PC-9 (cell line): Measurements from ENCODE around the gene BCL11B. TPM values are rescaled to one million over a fixed set of nuclear protein-coding genes. Genes with fewer than 3 reads are reported as not detected.

ENCODE experiments used
- BruUV-seq: library from RNA; stranded (reverse); fragments of 400-500 nt; replicated peaks from 2 replicates; lab custom pipeline; 2021; lab: Mats Ljungman, UMichigan
- CTCF ChIA-PET: fragments of 300-600 bp; sonication (Branson Sonifier 250); formaldehyde crosslinking; loops from one replicate; lab custom pipeline; 2022; ENCODE audit warnings: antibody characterized with exemption; lab: Charles Lee
- POLR2A ChIA-PET: fragments of 300-600 bp; sonication (Branson Sonifier 250); formaldehyde crosslinking; loops from one replicate; lab custom pipeline; 2022; ENCODE audit warnings: antibody characterized with exemption; ENCODE audit not compliant: unreplicated experiment; lab: Charles Lee
- DNase-seq, 2 experiments: peaks; one replicate each; pipeline versions ENCODE4 v3.0.0 to v3.0.0-alpha.2; 2015 to 2022; ENCODE audit warnings: mixed read lengths in 1 of 2
- H2AFZ ChIP-seq: fragments of 200-600 bp; sonication (generic); 2 replicates; pipeline ENCODE4 v1.8.1; 2017; ENCODE audit warnings: antibody characterized with exemption
- H3F3A ChIP-seq: fragments of 200-600 bp; sonication (generic); 2 replicates; pipeline ENCODE4 v1.8.1; 2017; ENCODE audit warnings: antibody characterized with exemption, mild to moderate bottlenecking, low read depth; ENCODE audit not compliant: insufficient read depth
- H3K27ac ChIP-seq: fragments of 200-600 bp; sonication (generic); 2 replicates; pipeline ENCODE4 v1.6.1; 2016; ENCODE audit warnings: mixed run types
- H3K27me3 ChIP-seq: fragments of 200-600 bp; sonication (generic); 2 replicates; pipeline ENCODE4 v1.6.1; 2016; ENCODE audit warnings: low read depth, mixed run types; ENCODE audit not compliant: insufficient read depth
- H3K36me3 ChIP-seq: fragments of 200-600 bp; sonication (generic); 2 replicates; pipeline ENCODE4 v1.6.1; 2016; ENCODE audit warnings: low read depth, mixed run types
- H3K4me1 ChIP-seq: fragments of 200-600 bp; sonication (generic); replicated peaks from 2 replicates; pipeline ENCODE4 v1.6.1; 2016; ENCODE audit warnings: mixed run types; ENCODE audit not compliant: insufficient read depth
- H3K4me2 ChIP-seq: fragments of 200-600 bp; sonication (generic); 2 replicates; pipeline ENCODE4 v1.6.1; 2017; ENCODE audit warnings: mixed run types
- H3K4me3 ChIP-seq: fragments of 200-600 bp; sonication (generic); 2 replicates; pipeline ENCODE4 v1.6.1; 2016; ENCODE audit warnings: mixed run types
- H3K79me2 ChIP-seq: fragments of 200-600 bp; sonication (generic); 2 replicates; pipeline ENCODE4 v1.6.1; 2017; ENCODE audit warnings: low read depth, mixed run types
- H3K9me2 ChIP-seq: fragments of 200-600 bp; sonication (generic); 2 replicates; pipeline ENCODE4 v1.8.1; 2017; ENCODE audit warnings: mild to moderate bottlenecking; ENCODE audit not compliant: insufficient read depth
- H3K9me3 ChIP-seq: fragments of 200-600 bp; sonication (generic); 2 replicates; pipeline ENCODE4 v1.8.1; 2016; ENCODE audit warnings: low read depth; ENCODE audit not compliant: insufficient read depth
- H4K20me1 ChIP-seq: fragments of 200-600 bp; sonication (generic); 2 replicates; pipeline ENCODE4 v1.8.1; 2017; ENCODE audit not compliant: insufficient read depth
- CTCF ChIP-seq: fragments of 200-600 bp; sonication (generic); conservative IDR thresholded peaks from 2 replicates; pipeline ENCODE4 v1.6.1; 2017; ENCODE audit warnings: mixed run types, antibody characterized with exemption, mild to moderate bottlenecking, moderate library complexity
- EZH2 ChIP-seq: fragments of 200-600 bp; sonication (generic); IDR thresholded peaks from 2 replicates; pipeline ENCODE4 v1.8.0; 2017; ENCODE audit warnings: antibody characterized with exemption, low read depth
- intact Hi-C: fragments of 100-400 bp; cut with micrococcal nuclease; formaldehyde crosslinking; loops from one replicate; pipeline ENCODE4 v1.10.0; 2022; ENCODE audit not compliant: unreplicated experiment
- total RNA-seq: library from RNA; stranded (reverse); gene quantifications from 2 replicates; pipeline ENCODE4 v1.2.3, GENCODE V29; 2021

The BCL11B gene
- total RNA-seq, 1 experiment from 2014 or later: not detected

- no peaks in the 10 kb centered on the region for H3K79me2 ChIP-seq
- no peaks in the 10 kb centered on the region for H3K9me3 ChIP-seq
- no peak overlapping the region for H3K4me3 ChIP-seq
- ChIA-PET CTCF (no interaction called here), POLR2A (no interaction called here)
- H3K4me1 ChIP-seq: no peaks in the 10 kb centered on the region
- intact Hi-C loops: no loop called here
- H3K4me2 ChIP-seq: no peak overlapping the region
- no TSS peak for BruUV-seq
- no peak overlapping the region for H3K27ac ChIP-seq
- no peak for DNase-seq
- H2AFZ ChIP-seq: no peak overlapping the region
- no peaks in the 10 kb centered on the region for H3K9me2 ChIP-seq
- H3F3A ChIP-seq: no peaks in the 10 kb centered on the region
- H3K36me3 ChIP-seq: no peaks in the 10 kb centered on the region
- no peak for TF ChIP-seq EZH2
- no peak for TF ChIP-seq CTCF
- H3K27me3 ChIP-seq: peaks cover 53% of the 10 kb centered on the region
- H4K20me1 ChIP-seq: no peaks in the 10 kb centered on the region
Observed at GRCh38 chr14:99146616-99147365, 125.2 kb downstream of the BCL11B start.

- H3K27me3 ChIP-seq: peaks cover 50% of the 10 kb centered on the region
- TF ChIP-seq CTCF (no peak), EZH2 (no peak)
Observed at GRCh38 chr14:99145307-99145706, 126.7 kb downstream of the BCL11B start.

GRCh38 chr14:99143793-99144192 lies 128.2 kb downstream of the BCL11B start:
- no peak for DNase-seq
- TF ChIP-seq EZH2 (no peak), CTCF (no peak)
- H3K4me1 ChIP-seq: no peaks in the 10 kb centered on the region
- POLR2A ChIA-PET: no interaction called here
- CTCF ChIA-PET: no interaction called here
- intact Hi-C loops: no loop called here
- H3K9me2 ChIP-seq: no peaks in the 10 kb centered on the region
- H4K20me1 ChIP-seq: no peaks in the 10 kb centered on the region
- no peaks in the 10 kb centered on the region for H3K79me2 ChIP-seq
- no peak overlapping the region for H3K4me2 ChIP-seq
- no peak overlapping the region for H3K27ac ChIP-seq
- no TSS peak for BruUV-seq
- no peak overlapping the region for H3K4me3 ChIP-seq
- H2AFZ ChIP-seq: no peak overlapping the region
- no peaks in the 10 kb centered on the region for H3K36me3 ChIP-seq
- peaks cover 42% of the 10 kb centered on the region for H3K27me3 ChIP-seq
- H3K9me3 ChIP-seq: no peaks in the 10 kb centered on the region
- no peaks in the 10 kb centered on the region for H3F3A ChIP-seq

More at GRCh38 chr14:99145307-99145706, 126.7 kb downstream of the BCL11B start:
- Histone ChIP-seq H3K9me2 (no peaks in the 10 kb centered on the region), H3F3A (no peaks in the 10 kb centered on the region), H3K79me2 (no peaks in the 10 kb centered on the region), H3K36me3 (no peaks in the 10 kb centered on the region), H3K27ac (no peak overlapping the region), H3K4me1 (no peaks in the 10 kb centered on the region), H4K20me1 (no peaks in the 10 kb centered on the region), H2AFZ (no peak overlapping the region), H3K4me3 (no peak overlapping the region), H3K9me3 (no peaks in the 10 kb centered on the region), H3K4me2 (no peak overlapping the region)
- intact Hi-C loops: no loop called here
- BruUV-seq: no TSS peak
- DNase-seq: no peak
- ChIA-PET POLR2A (no interaction called here), CTCF (no interaction called here)
